SK-N-MC (cell line): ENCODE measurements around the gene GMPPA.

Source experiments
- DNase-seq: peaks from one replicate; pipeline ENCODE4 v3.0.0-alpha.2; 2011; ENCODE audit warnings: low read depth, low spot score
- H3K27ac ChIP-seq: fragments of 200-600 bp; sonication (generic); 2 replicates; pipeline ENCODE4 v1.5.1; 2016; ENCODE audit warnings: mixed run types
- H3K36me3 ChIP-seq: fragments of 200-600 bp; sonication (generic); 2 replicates; pipeline ENCODE4 v1.6.1; 2017; ENCODE audit warnings: antibody characterized with exemption, low read length, mixed read lengths; ENCODE audit not compliant: insufficient read depth
- H3K4me3 ChIP-seq: fragments of 200-600 bp; sonication (generic); 2 replicates; pipeline ENCODE4 v1.5.1; 2016
- H3K9ac ChIP-seq: fragments of 200-600 bp; sonication (generic); 2 replicates; pipeline ENCODE4 v1.8.0; 2017; ENCODE audit warnings: mixed run types, mixed read lengths; ENCODE audit not compliant: insufficient read length
- H3K9me3 ChIP-seq: fragments of 200-600 bp; sonication (generic); 2 replicates; pipeline ENCODE4 v1.6.1; 2017; ENCODE audit warnings: low read depth, mild to moderate bottlenecking, antibody characterized with exemption, low read length, moderate library complexity, mixed read lengths
- EZH2 ChIP-seq: fragments of 200-600 bp; sonication (generic); IDR thresholded peaks from one replicate; pipeline ENCODE4 v1.6.1; 2017; ENCODE audit warnings: antibody characterized with exemption
- FOXP2 ChIP-seq: optimal IDR thresholded peaks from 2 replicates; pipeline ENCODE3; 2011; ENCODE audit warnings: mild to moderate bottlenecking, moderate library complexity; ENCODE audit not compliant: insufficient read depth; ENCODE audit errors: extremely low read length, control extremely low read depth
- POLR2AphosphoS5 ChIP-seq: IDR thresholded peaks from 2 replicates; pipeline ENCODE4 v1.6.1; 2012; ENCODE audit warnings: mild to moderate bottlenecking, low read depth, low read length, borderline replicate concordance

GMPPA gene

DNA sequence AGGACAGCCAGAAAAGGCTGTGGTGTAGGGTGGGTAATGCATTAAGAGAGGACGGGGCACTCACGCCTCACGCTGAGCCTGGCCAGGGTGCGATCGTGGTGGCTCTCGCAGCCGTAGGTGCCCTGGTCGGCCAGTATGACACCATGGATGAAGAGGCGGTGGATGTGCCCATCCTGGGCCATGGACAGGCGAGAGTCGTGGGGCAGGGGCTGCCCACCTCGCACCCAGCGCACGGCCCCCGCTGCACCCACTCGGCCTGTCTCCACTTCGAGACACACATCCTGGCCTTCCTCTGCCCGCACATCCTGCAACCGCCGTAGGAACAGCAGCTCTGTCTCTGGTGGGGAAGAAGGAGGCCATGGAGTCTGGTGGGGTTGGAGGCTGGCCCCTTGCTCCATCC lies 57.3 kb downstream of the GMPPA start:
- H3K36me3 ChIP-seq = no peaks in the 10 kb centered on the region

GRCh38 chr2:219556413-219556812 lies 57.7 kb downstream of the GMPPA start:
- no peak for DNase-seq
- Histone ChIP-seq H3K36me3 (no peaks in the 10 kb centered on the region), H3K9me3 (no peaks in the 10 kb centered on the region), H3K4me3 (no peak overlapping the region), H3K27ac (no peak overlapping the region), H3K9ac (no peak overlapping the region)
- TF ChIP-seq FOXP2 (no peak), EZH2 (no peak), POLR2AphosphoS5 (no peak)

More for the DNA sequence above, 57.3 kb downstream of the GMPPA start:
- Histone ChIP-seq H3K27ac (no peak overlapping the region), H3K4me3 (no peak overlapping the region), H3K9me3 (no peaks in the 10 kb centered on the region), H3K9ac (no peak overlapping the region)
- TF ChIP-seq POLR2AphosphoS5 (no peak), EZH2 (no peak), FOXP2 (no peak)
- DNase-seq = no peak
